ENCODE results near the gene MSH4.
"Not testable (repeated sequence)": the region's sequence is repeated elsewhere in the genome, so short reads cannot be mapped to it uniquely, and the experiment has no call there.

Gene MSH4

DNA sequence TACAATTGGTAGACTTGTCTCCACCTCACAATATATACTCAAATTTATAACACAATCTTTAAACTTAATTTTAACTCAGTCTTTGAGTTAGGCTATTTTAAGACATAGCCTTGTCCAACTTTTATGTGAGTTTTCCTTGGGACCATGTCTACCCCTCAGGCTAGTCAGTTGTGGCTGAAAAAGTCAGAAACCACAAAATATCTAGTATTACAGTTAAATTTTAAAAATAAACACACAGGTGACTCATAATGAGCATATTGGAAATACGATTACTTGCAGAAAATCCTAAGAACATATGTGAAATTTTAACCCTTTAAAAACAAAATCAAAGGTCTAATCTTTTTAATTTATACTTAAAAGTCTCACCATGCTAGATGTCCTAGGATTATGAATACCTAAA, 140.4 kb downstream of the MSH4 start:
- TF ChIP-seq POLR2A (IDR thresholded peaks at IDR 0.05; ENCODE audit: low read length) (no peak), GATA1 (IDR thresholded peaks at IDR 0.05; ENCODE audit: low read depth, low read length) (no peak)
- DNase-seq = no peak

DNA sequence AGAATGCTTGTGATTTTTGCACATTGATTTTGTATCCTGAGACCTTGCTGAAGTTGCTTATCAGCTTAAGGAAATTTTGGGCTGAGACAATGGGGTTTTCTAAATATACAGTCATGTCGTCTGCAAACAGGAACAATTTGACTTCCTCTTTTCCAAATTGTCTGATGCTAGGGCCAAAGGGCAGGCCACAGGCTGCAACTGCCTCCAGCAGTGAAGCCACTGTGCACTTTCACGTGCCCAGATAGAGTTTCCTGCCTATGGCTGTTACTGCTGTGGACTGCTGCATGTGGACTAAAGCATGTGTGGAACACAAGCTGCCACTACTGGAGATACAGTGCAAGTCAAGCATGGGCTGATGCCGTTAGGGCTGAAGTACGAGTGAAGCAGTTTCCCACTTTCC, 146.4 kb downstream of the MSH4 start:
- DNase-seq = not testable (repeated sequence)

DNA sequence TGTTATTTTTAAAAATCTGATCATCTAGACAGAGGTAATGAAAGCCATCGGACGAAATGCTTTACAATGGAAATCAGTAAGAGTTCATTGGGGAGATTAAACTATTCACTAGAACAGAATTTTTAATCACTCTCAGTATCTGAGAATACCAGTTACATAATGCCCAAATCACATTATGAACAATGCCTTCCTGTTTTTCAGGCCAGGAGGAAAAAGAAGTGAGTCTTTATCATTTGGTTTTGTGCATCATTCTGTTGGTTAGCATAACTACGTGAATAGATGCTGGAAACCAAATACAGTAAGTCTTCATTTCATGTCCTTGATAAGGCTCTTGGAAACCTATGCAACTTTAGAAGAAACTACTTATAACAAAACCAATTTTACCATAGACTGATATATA, 153.5 kb downstream of the MSH4 start:
- DNase-seq = no peak
- TF ChIP-seq GATA1 (IDR thresholded peaks at IDR 0.05; ENCODE audit: low read depth, low read length) = no peak
- TF ChIP-seq POLR2A (IDR thresholded peaks at IDR 0.05; ENCODE audit: low read length) = no peak

DNA sequence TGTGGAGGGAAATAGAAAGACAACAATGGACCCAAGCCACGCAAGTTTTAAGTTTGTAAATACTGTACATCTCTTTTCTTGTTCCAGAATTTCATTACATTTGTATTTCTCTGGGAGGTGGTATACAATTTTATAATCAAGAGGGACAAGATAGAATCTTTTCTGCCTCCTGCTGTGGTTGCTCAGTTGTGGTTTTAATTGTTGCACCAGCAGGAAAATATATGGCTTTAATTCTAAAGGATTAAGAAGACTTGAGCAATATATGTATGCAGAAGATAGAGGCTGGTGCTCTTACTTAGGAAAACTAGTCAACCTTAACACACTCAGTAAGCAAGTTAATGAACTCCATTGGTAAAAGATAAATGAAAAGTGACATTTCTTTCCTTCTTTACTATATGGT, 155.3 kb downstream of the MSH4 start:
- no peak for TF ChIP-seq GATA1 (IDR thresholded peaks at IDR 0.05; ENCODE audit: low read depth, low read length)
- no peak for TF ChIP-seq POLR2A (IDR thresholded peaks at IDR 0.05; ENCODE audit: low read length)
- no peak for DNase-seq

DNA sequence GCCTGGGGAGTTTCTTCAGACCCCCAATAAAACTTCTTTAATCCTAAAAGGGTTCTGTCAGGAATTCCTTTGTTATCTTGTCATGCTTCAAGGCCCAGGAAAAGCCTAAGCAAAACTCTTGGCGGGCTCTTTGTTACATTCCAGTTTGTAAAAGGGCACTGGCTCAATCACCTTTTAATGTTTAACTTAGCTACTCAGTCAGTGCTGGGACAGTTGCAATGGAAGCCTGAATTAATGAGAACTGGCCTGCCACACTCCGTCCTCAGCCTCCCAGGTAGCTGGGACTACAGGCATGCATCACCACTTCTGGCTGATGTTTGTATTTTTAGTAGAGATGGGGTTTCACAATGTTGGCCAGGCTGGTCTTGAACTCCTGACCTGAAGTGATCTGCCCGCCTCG, 156.8 kb downstream of the MSH4 start:
- no peak for DNase-seq
- no peak for TF ChIP-seq POLR2A (IDR thresholded peaks at IDR 0.05; ENCODE audit: low read length)
- no peak for TF ChIP-seq GATA1 (IDR thresholded peaks at IDR 0.05; ENCODE audit: low read depth, low read length)

DNA sequence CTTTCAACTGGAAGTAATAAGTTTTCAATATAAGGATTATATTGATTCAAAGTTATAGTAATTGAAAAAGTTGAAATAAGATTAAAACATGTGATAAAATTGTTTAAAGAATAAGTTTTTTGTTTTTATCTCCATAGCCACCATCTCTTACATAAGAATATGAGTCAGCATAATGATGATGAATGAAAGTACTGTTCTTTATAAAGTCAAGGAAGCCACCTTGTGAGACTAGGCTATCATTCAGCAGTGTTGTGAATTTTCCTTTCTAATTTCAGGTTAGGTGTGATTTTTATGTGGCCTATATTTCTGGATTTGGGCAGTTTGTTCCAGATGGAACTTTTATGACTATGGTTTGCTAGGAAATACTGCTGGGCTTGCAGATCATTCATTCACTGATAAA, 157.9 kb downstream of the MSH4 start:
- TF ChIP-seq POLR2A (IDR thresholded peaks at IDR 0.05; ENCODE audit: low read length) = no peak
- TF ChIP-seq GATA1 (IDR thresholded peaks at IDR 0.05; ENCODE audit: low read depth, low read length) = no peak
- no peak for DNase-seq

All from erythroblast (primary cell).